NCI-H226 (cell line): ENCODE results near the gene COL23A1.

ENCODE experiments used
- DNase-seq: peaks from one replicate; pipeline ENCODE4 v3.0.0-alpha.2; 2015

The COL23A1 gene

DNA sequence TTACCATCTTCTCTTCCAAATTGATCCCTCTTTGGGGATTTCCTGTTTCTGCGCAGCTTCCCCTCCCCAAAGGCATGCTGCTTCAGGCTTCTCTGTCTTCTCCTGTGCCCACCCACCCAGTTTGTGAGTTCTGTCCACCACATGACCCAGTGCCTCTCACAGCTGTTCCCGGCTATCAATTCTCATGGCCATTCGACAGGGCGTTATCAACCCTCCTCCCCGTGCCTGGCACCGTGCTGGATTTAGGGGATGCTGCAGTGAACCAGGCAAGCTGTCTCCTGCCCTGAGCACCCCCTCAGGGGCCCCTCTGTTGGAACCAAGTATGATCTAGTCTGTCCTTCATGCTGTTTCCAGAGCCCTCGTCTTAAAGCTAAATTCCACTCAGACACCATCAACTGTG, 38.7 kb downstream of the COL23A1 start:
- no peak for DNase-seq

DNA sequence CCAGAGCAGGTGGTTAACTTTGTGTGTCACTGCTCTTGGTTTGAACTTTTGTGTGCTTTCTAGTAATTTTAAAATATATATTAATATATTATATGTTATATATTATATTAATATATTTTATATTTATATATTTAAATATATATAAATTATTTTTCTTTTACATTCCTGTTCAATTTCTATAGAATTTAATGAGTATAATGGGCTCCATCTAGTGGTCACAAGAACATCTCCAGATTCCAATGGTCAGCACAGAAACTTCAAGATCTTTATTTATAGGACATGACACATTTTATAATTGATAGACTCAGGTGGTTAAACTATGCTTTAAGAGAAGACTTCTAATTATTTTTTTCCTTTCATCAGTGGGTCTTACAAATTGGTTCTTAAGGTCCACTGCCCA, 39.1 kb downstream of the COL23A1 start:
- no peak for DNase-seq

DNA sequence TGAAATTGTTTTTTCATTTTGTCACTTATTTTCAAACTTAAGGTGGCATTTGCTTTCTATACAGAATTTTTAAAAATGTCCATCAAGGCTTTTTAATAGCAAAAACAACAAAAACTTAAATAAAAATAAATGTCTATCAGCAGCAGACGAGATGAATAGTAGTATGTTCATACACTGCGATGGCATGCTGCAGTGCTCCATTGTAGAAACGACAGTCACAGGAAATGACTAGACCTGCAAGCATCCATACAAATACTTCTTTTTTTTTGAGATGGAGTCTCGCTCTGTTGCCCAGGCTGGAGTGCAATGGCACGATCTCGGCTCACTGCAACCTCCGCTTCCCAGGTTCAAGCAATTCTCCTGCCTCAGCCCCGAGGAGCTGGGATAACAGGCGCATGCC, 41.4 kb downstream of the COL23A1 start:
- DNase-seq = no peak

DNA sequence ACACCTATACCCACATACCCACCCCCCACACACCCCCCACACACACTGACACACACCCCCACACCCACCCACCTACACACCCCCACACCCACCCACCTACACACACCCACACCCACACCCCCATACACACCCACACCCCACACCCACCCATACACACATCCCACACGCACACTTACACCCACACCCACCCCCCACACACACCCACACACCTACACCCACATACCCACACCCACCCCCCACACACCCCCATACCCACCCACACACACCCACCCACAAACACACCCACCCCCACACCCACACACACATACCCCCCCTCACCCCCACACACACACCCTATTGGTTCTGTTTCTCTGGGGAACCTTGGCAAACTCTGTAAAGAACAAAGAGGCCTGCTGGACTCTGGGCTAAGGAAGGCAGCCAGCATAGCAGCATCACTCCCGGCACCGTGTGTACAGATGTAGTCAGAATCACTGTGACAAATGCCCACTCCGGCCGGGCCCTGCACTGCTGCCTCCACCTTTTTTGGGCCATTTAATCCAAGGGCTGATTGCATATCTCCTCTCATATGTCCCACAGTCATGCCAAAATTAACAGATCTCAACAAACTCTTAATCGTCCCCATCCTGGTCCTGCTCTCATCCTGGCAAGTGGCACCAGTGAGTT, 42.3 kb downstream of the COL23A1 start:
- no peak for DNase-seq

DNA sequence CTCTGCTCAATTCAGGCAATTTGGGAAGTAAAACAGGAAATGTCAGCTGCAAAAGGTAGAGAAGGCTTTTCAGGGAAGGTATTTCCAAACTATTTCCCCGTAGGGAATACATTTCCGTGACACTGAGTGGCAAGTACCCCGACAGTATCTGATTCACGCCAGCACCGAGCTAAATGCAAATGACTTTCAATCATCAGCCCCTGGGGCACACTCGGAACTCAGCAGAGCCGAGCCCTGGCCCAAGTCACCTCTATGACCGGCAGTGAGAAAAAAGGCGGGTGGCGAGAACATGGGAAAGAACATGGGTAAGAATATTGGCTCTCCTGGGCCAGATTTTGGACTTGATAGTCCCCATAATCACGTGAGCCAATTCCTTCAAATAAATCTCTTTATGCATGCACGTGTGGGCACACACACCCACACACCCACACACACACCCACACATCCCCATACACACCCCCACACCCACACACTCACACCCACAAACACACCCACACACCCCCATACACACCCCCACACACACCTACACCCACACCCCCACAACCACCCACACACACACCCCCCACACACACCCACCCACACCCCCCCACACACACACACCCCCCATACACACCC, 43.0 kb downstream of the COL23A1 start:
- DNase-seq = no peak

DNA sequence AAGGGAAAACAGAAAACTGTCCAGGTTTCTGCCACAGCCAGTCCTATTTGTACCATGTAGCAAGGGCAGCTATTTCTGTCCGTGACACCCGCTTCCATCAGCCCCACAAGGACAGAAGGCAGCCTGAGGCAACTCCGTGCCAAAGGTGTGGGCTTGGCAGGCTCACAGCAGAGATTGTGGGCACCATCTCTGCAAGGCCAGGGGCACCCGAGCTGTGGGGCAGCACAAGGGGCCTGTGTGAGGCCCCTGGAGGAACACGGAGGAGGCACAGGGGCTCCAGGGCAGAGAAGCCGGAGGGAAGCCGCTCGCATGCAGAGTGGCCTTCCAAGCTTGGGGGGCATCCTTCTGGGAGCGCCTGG, 43.5 kb downstream of the COL23A1 start:
- no peak for DNase-seq

DNA sequence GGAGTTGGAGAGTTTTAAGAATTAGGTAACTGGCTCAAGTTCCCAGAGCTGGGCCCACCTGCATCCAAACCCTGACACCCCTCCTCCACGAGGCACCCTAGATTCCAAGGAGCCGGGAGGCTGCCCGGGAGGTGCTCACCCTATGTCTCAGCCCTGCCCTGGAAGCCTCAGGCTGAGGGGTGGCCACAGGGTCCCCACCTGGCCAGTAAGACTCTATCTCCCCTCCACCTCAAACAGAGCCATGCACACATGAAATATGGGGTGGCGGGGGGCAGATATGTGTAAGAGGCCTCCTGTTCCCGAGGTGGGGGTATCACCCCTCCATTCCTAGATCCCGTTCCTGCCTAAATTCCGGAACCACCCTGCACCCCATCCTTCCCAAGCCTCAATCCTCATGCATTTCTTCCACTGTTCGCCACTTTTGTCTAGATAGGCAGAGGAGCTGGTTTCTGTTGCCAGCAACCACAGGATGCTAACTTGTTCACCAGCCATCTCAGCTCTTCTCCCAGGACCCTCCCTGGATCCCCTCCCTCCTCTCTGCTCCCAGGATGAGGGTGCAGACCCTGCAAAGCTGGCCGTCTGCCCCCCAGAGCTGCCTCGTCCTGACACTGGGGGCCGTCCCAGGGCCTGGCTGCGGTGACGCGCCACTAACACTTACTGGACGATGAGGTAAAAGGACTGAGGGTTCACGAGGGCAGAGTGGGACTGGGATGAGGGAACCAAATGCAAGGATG, 44.1 kb downstream of the COL23A1 start:
- no peak for DNase-seq

DNA sequence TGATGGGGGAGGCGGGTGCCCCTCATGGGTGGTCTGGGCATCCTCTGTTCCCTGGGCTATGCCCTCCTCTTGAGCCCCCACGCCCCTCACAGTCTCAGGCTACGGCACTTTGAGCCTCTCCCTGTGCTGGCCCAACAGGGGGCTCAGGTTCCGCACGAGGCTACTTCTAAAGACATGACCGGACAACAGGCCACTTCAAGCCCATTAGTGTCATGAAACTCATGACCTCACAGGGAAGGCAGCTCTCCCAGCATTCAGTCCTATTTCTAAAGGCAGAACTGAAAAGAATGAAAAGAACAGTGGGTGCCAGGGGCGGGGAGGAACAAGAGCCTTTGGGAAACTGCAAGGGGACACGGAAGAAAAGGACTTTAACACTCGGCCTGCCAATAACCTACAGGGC, 45.0 kb downstream of the COL23A1 start:
- no peak for DNase-seq

DNA sequence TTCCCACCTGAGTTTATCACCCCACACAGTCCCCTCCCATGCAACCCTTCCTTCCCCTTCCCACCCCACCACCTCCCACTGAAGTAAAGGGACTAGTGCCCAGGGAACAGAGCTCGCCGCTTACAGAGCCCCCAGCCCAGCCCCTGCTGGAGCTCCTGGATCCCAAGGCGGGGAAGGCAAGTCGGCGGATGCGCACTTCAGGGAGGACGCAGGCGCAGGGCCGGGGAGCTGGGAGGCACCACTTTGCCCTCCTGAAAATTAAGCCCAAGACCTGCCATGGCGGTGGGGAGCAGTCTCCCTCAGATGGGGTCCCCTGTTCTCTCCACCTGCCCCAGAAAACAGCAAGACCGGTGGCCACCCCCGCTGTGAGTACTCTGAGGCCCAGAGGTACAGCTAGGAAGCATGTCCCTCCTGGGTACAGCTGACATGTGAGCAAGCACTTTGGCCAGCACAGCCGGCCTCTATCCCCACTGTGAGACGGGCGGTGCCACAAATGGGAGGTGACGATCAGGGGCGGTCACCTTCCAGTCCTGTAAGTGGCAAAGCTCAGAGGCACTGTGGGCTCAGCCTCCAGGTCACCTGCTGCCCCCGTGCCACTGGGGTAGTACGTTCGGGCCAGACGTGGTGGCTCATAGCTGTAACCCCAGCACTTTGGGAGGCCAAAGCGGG, 45.9 kb downstream of the COL23A1 start:
- DNase-seq = no peak

DNA sequence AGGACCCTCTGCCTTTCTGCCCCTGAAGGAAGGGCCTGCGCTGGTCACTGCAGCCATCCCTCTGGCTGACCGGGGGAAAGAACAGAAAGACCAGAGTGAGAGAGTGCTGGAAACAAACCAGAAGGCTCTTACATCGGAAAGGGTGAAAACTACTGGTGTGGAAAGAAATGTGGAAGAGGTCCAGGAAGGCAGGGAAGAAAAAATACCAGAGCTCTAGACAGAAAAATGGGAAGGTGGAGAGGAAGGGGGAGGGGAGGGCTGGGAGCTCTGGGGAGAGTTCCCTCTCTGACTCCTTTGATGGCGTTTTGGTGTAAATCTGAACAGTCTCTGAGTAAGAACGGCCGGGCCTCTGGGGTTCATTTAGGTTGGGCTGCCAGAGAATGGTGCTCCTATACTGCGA, 47.7 kb downstream of the COL23A1 start:
- DNase-seq = no peak

DNA sequence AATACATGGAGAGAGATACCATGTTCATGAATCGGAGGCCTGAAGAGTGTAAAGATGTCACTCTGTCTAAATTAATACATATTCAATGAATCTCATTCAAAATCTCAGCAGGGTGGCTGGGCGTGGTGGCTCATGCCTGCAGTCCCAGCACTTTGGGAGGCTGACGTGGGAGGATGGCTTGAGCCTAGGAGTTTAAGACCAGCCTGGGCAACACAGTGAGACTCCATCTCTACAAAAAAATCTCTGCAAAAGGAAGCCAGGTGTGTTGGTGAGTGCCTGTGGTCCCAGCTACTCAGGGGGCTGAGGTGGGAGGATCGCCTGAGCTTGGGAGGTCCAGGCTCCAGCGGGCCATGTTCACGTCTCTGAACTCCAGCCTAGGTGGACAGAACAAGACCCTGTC, 49.7 kb downstream of the COL23A1 start:
- DNase-seq = no peak

DNA sequence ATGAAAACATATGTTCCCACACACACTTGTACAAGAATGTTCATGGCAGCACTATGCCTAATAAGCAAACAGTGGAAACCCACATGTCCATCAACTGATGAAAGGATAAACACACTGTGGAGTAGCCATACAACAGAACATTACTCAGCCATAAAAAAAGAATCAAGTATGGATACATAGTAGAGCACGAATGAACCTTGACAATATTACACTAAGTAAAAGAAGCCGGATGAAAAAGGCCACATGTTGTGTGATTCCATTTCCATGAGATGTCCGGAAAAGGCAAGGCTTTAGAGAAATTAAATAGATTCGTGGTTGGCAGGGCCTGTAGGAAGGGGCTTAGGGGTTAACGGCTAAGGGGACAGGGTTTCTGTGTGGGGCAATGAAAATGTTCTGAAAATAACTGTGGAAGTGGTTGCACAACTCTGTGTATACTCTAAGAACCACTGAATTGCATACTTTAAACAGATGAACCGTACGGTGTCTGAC, 51.4 kb downstream of the COL23A1 start:
- no peak for DNase-seq

DNA sequence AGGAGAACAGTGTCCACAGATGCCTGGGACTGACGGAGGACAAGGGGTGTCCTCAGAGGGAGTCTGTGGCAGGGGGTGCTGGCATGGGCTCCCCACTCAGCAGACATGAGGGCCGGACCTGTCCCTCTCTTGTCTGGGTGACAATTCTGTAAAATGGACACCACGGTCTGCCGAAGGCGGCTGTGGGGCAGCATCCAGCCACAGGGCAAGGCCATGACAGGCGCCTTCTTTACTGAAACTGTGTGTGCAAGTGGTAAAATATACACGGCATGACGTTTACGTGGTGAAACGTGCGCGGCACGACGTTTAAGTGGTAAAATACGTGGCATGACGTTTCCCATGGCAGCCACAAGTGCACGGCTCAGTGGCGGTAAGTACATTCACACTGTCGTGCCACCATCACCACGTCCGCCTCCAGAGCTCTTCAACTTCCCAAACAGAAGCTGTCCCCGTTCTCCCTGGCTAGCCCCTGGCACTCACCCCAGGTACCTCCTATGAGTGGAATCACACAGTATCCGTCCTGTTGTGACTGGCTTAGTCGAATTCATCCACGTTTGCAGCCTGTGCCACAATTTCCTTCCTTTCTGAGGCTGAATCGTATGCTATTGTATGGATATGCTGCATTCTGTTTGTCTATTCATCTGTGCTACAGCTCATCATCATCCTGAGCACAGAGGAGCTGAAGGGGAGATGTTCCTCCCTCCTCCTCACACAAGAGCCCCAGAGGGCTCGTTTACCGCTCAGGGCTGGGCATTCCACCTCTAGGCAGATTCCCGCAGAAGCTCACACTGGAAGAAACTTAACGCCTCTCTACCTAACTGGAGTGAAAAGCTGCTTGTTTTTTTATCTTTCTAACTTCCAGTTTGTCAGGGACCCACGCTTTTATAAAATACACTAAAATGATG, 52.5 kb downstream of the COL23A1 start:
- DNase-seq = no peak

DNA sequence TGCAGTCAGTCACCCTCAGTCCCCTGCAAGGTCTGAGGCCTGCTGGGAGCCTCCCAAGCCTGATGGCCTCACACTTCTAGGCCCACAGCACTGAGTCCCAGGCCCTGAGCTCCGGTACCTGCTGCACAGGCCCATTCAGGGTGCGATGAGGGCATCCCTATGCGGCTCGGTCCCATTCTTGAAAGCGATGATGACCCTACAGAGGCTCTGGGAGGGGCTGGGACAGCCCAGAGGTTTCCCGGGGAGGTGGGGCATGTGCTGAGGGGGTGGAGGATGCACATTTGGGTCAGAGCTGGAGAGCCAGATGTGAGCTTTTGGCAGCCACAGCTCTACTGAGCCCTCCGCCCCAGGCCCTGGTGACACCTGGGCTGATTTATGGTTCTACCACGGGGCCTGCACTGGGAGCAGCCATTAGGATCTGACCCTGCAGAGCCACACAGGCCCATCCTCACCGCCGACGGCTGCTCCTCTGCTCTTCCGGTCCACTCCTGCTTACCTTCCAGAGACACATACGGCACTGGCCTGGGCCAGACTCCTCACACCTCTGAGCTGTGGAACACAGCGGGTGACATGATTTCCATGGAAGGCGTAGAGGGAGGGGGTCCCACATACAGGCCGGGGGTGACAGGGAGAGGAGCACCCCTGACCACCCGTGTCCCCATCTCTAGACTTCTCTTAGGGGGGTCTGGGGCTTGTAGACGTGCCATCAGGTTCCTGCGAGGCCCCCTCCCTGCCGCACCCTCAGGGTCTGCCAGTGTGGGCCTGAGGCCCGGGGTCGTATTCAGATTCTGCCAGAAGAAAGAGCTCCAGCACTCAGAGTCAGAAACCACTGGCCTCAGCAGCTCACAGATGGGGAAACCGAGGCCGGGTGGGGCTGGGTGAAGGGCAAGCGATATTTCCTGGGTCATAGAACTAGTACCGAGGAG, 53.4 kb downstream of the COL23A1 start:
- DNase-seq = no peak

DNA sequence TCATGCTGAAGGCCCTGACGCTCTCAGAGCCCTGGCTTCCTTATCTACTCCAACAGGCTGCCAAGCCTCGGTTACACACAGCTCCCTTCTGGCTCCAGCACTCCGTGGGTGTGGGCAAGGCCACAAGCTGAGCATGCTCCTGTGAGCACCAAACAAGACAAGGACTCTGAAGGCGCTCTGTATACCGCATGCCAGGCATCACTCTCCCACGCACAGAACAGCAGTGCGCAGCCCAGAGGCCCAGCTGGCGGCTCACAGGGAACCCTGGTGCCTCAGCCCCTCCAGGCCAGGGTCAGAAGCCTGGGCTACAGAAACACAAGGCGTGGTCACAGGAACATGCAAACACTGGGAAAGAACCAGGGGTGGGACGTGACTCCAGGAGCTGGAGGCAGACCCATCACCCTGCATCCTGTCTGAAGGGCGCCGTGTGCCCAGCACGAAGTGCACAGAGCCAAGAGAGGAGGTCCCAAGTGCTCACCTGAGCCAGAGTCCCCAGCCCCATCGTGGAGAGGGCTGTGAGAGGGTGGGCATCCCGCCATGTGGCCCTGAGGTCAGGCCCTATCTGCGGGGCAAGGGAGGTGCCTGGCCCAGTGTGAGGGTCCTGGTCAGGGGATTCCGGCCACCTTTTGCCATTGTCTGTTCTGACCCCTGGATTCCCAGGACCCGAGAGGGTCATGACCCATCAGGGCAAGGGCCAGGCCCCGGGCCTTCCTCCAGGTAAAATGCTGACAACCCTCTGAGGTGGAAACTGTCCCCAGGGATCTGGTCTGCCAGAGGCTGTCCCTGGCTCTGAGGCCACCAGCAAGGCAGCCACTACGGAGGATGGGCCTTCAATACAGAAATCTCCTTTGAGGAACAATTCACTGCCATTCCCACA, 54.7 kb downstream of the COL23A1 start:
- DNase-seq = no peak

DNA sequence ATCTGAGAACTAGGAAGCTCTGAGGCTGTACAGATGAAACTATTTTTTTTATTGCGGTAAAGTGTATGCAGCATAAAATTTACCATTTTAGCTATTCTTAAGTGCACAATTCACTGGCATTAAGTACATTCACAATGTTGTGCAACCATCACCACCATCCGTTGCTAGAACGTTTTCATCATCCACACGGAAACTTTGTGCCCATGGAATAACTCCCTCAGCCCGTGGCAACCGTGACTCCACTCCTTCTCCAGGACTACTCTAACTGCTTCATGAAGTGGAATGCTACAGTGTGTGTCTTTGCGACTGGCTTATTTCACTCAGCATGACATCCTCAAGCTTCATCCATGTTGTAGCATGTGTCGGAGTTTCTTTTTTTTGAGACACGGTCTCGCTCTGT, 57.1 kb downstream of the COL23A1 start:
- no peak for DNase-seq

DNA sequence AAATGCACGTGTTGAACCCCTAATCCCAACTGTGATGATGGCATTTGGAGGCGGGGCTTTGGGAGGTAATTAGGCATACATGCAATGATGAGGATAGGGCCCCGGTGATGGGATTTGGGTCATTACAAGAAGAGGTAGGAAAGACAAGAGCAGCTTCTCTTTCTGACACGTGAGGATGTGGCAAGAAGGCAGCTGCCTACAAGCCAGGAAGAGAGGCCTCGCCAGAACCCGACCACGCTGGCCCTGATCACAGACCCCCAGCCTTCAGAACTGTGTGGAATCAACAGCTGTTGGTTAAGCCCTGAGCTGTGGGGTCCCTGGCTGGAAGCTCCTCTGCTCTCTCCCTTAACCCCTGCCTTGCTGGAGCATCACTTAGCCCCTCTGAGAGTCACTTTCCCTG, 57.5 kb downstream of the COL23A1 start:
- DNase-seq = no peak

DNA sequence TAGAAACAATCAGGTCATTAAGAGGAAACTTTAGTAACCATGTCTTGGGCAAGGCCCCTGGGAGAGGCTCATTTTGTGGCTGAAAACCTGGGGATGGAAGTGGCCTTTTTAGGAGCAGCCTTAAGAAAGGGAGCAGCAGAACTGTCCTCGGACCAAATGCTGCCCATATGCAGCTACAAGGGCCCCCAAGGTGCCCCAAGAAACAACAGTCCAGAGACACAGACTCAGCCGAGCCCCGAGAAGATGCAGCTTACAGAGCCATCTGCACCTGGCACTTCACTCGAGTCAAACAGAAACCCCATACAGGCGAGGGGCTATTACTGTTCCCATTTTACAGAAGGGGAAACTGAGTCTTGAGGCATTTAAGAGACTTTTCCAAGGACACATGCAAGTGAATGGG, 58.0 kb downstream of the COL23A1 start:
- no peak for DNase-seq

DNA sequence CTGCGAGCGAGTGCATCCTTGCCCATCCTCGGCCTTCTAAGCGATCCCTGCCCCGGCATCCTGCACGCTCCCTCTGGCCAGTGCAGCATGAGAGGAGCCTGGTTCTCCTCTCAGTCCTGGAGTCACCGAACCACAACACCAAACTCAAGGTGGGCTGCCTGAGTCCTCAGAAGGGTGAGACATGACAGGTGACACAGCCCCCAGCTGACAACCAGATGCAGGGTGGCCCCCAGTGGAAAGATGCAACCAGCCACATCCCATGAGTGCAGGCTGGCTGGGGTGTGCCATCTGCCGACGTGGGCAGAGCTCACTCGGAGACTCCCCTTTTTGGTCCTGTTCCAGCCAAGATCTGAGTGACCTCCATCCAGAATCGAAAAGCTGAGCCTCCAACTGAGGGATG, 58.4 kb downstream of the COL23A1 start:
- DNase-seq = no peak

DNA sequence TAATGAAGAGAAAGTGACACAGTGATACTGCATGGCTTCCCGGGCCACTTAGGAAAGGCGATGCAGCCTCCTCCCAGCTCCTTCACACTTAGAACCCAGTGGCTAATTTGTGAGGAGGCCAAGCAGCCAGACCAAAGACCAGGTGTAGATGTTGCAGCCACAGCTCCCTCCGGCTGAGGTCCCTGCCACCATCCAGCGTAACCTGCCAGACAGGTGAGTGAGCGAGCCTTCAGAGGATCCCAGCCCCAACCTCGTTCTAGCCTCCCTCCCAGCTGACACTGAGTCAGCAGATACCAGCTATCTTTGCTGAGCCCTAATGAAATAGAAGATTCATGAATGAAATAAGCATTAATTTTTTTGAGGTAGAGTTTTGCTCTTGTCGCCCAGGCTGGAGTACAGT, 59.7 kb downstream of the COL23A1 start:
- DNase-seq = no peak

DNA sequence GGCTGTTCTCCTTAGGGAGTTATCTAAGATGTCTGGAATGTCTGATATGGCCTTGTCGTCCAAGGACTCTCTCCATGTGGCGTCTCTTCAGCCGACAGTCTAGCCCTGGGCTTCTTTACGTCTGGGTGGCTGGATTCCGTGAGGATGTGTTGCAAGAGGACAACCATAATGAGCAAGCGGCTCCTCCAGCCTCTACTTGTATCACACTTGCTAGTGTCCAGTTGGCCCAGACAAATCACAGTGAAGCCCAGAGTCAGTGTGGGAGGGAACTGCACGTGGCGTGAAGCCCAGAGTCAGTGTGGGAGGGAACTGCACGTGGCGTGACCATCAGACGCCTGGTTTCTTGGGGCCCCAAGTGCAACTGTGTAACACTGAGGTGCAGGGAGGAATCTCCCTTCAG, 61.1 kb downstream of the COL23A1 start:
- DNase-seq = no peak
